Measurements from ENCODE around the gene ZNF574. TPM values are rescaled to one million over a fixed set of nuclear protein-coding genes. Genes with fewer than 3 reads are reported as not detected.

The ZNF574 gene
- total RNA-seq, 1 experiment from 2014 or later, result 35.6 TPM

GRCh38 chr19:42122691-42123607 is 47.0 kb downstream of the ZNF574 start:
- no peak for TF ChIP-seq CTCF (conservative IDR thresholded peaks at IDR 0.05)
- no CpG with 5 or more reads among the region's 17 CpGs for WGBS (ENCODE audit: extremely low coverage, insufficient read length, low lambda C conversion rate)
- no peak overlapping the region for H2BK20ac ChIP-seq (ENCODE audit: low read depth, low read length, poor library complexity, severe bottlenecking)

More at GRCh38 chr19:42122691-42123607, 47.0 kb downstream of the ZNF574 start:
- no peaks in the 10 kb centered on the region for H4K20me1 ChIP-seq (ENCODE audit: control insufficient read depth, insufficient read depth, insufficient read length)
- H3K4ac ChIP-seq (ENCODE audit: low read depth, low read length), result no peak overlapping the region
- H3K27ac ChIP-seq (ENCODE audit: insufficient read length, low read depth, low read length), result no peak overlapping the region
- H3K79me2 ChIP-seq (ENCODE audit: insufficient read depth, low read length), result no peaks in the 10 kb centered on the region
- H3T11ph ChIP-seq (ENCODE audit: low read length), result no peak overlapping the region
- no peak overlapping the region for H3K9ac ChIP-seq (ENCODE audit: extremely low read depth, insufficient read length, low read length)
- no peak overlapping the region for H3K56ac ChIP-seq (ENCODE audit: insufficient read length, low read depth, low read length)
- H3K14ac ChIP-seq (ENCODE audit: insufficient read depth, low read length), result no peak overlapping the region
- Mint-ChIP-seq H3K4me3 (no peak overlapping the region), H3K27ac (no peak overlapping the region), H3K36me3 (ENCODE audit: insufficient read depth in 1 of 3, low read depth in 3 of 3) (no peaks in the 10 kb centered on the region), H3K9me3 (no peaks in the 10 kb centered on the region; a peak in 1 of 5 replicates), H3K4me1 (peaks cover 14 to 23% of the 10 kb centered on the region in 2 experiments), H3K27me3 (ENCODE audit: low read depth) (peaks cover 23% of the 10 kb centered on the region)
- H3K4me2 ChIP-seq (ENCODE audit: insufficient read depth, insufficient read length, low read length), result no peak overlapping the region
- H3K4me1 ChIP-seq (ENCODE audit: insufficient read depth, low read length), result 0 out of 2 replicates have a peak, but pooled peaks cover 2% of the 10 kb centered on the region
- H3K9me3 ChIP-seq (ENCODE audit: control insufficient read depth, low read depth, low read length), result no peaks in the 10 kb centered on the region
- no peak overlapping the region for H2BK15ac ChIP-seq (ENCODE audit: low read depth, low read length)
- no peaks in the 10 kb centered on the region for H3K27me3 ChIP-seq (ENCODE audit: insufficient read depth, low read length)
- no peak overlapping the region for H4K5ac ChIP-seq (ENCODE audit: insufficient read length, low read depth, low read length)
- no peak overlapping the region for H3K23ac ChIP-seq (ENCODE audit: insufficient read length, low read depth, low read length)
- H2BK12ac ChIP-seq (ENCODE audit: insufficient read length, low read depth, low read length), result no peak overlapping the region
- no peak overlapping the region for H3K18ac ChIP-seq (ENCODE audit: insufficient read length, low read depth, low read length)
- H4K8ac ChIP-seq (replicated peaks; ENCODE audit: insufficient read length, low read depth, low read length), result no peak overlapping the region
- no peak overlapping the region for H2AK5ac ChIP-seq (ENCODE audit: insufficient read length, low read length)
- H3K79me1 ChIP-seq (ENCODE audit: insufficient read depth, low read depth, low read length, poor library complexity, severe bottlenecking), result no peaks in the 10 kb centered on the region
- no peak overlapping the region for H4K91ac ChIP-seq (ENCODE audit: insufficient read length, low read depth, low read length)
- H2BK120ac ChIP-seq (ENCODE audit: low read depth, low read length, poor library complexity, severe bottlenecking), result no peak overlapping the region
- DNase-seq, result no peak
- no peak overlapping the region for H2BK5ac ChIP-seq (ENCODE audit: insufficient read length, low read length)
- no peak overlapping the region for H2AFZ ChIP-seq (ENCODE audit: low read length)
- H3K23me2 ChIP-seq (ENCODE audit: insufficient read length, low read depth, low read length, poor library complexity, severe bottlenecking), result no peaks in the 10 kb centered on the region

Measured in H9 (cell line).